HEK293 (cell line): ENCODE data around the gene CEP70.
A peak's percentile ranks its signal among the peaks of the same experiment; 100 is the strongest.

ENCODE experiments used
- CTCF ChIA-PET: fragments of 350-600 bp; formaldehyde crosslinking; extraction: SDS; loops from one replicate; lab custom pipeline; 2021; ENCODE audit warnings: antibody characterized with exemption; lab: Yijun Ruan, JAX
- POLR2A ChIA-PET: fragments of 300-600 bp; formaldehyde crosslinking; extraction: SDS; loops from one replicate; lab custom pipeline; 2020; ENCODE audit warnings: antibody characterized with exemption, inconsistent platforms; lab: Yijun Ruan, JAX
- H3K27ac ChIP-seq: fragments of 200-500 bp; sonication (Bioruptor generic); 2 replicates; pipeline ENCODE4 v1.5.1; 2014; ENCODE audit warnings: low read depth, low read length, control low read depth, inconsistent platforms; ENCODE audit errors: extremely low read depth
- H3K36me3 ChIP-seq, 2 experiments: fragments of 200-500 bp in 1 of 2; sonication (Bioruptor generic) in 1 of 2; 1 replicate in 1 of 2; 2 replicates in 1 of 2; pipeline ENCODE4 v1.5.1; 2014 to 2017; ENCODE audit warnings: inconsistent platforms in 2 of 2, low read length in 2 of 2; ENCODE audit not compliant: control insufficient read depth in 2 of 2, insufficient read depth in 1 of 2
- H3K4me1 ChIP-seq: fragments of 200-500 bp; sonication (Bioruptor generic); 2 replicates; pipeline ENCODE4 v1.5.1; 2014; ENCODE audit warnings: mild to moderate bottlenecking, low read length, inconsistent platforms; ENCODE audit not compliant: control insufficient read depth, insufficient read depth
- H3K4me3 ChIP-seq: 2 replicates; pipeline ENCODE4 v1.5.1; 2011; ENCODE audit warnings: low read depth, mild to moderate bottlenecking, control low read depth, low read length, moderate library complexity
- H3K9me3 ChIP-seq: fragments of 200-500 bp; sonication (Bioruptor generic); 2 replicates; pipeline ENCODE4 v1.5.1; 2014; ENCODE audit warnings: low read depth, low read length, inconsistent platforms; ENCODE audit not compliant: control insufficient read depth, insufficient read depth
- EGR2 ChIP-seq: fragments of 450-650 bp; formaldehyde crosslinking; IDR thresholded peaks from 2 replicates; pipeline ENCODE4 v1.5.1; 2016; ENCODE audit warnings: low read depth, missing biosample characterization, missing genetic modification characterization
- ZFHX2 ChIP-seq: fragments of 450-650 bp; formaldehyde crosslinking; conservative IDR thresholded peaks from 2 replicates; pipeline ENCODE4 v1.5.1; 2016; ENCODE audit warnings: missing biosample characterization, missing genetic modification characterization
- ZIC2 ChIP-seq: fragments of 450-650 bp; formaldehyde crosslinking; IDR thresholded peaks from 2 replicates; pipeline ENCODE4 v1.5.1; 2016; ENCODE audit warnings: missing biosample characterization, missing genetic modification characterization
- ZNF560 ChIP-seq: fragments of 450-650 bp; formaldehyde crosslinking; IDR thresholded peaks from 2 replicates; pipeline ENCODE4 v1.5.1; 2017; ENCODE audit warnings: missing biosample characterization, missing genetic modification characterization, borderline replicate concordance
- ZSCAN23 ChIP-seq: fragments of 450-650 bp; formaldehyde crosslinking; IDR thresholded peaks from 2 replicates; pipeline ENCODE4 v1.5.1; 2016; ENCODE audit warnings: missing biosample characterization, missing genetic modification characterization
- TF ChIP-seq, protein P1 (sequence below): fragments of 450-650 bp; formaldehyde crosslinking; IDR thresholded peaks from 2 replicates; pipeline ENCODE4 v1.5.1; 2016; ENCODE audit warnings: missing biosample characterization, missing genetic modification characterization
- TF ChIP-seq, protein P2 (sequence below): fragments of 450-650 bp; formaldehyde crosslinking; IDR thresholded peaks from 2 replicates; pipeline ENCODE4 v1.5.1; 2016; ENCODE audit warnings: missing biosample characterization, missing genetic modification characterization, borderline replicate concordance
- TF ChIP-seq, protein P3 (sequence below): fragments of 450-650 bp; formaldehyde crosslinking; IDR thresholded peaks from 2 replicates; pipeline ENCODE4 v1.5.1; 2016; ENCODE audit warnings: missing biosample characterization, missing genetic modification characterization
- TF ChIP-seq, protein P4 (sequence below): IDR thresholded peaks from 2 replicates; pipeline ENCODE4 v1.6.1; 2011; ENCODE audit warnings: mild to moderate bottlenecking, low read depth, low read length, borderline replicate concordance

The CEP70 gene

DNA sequence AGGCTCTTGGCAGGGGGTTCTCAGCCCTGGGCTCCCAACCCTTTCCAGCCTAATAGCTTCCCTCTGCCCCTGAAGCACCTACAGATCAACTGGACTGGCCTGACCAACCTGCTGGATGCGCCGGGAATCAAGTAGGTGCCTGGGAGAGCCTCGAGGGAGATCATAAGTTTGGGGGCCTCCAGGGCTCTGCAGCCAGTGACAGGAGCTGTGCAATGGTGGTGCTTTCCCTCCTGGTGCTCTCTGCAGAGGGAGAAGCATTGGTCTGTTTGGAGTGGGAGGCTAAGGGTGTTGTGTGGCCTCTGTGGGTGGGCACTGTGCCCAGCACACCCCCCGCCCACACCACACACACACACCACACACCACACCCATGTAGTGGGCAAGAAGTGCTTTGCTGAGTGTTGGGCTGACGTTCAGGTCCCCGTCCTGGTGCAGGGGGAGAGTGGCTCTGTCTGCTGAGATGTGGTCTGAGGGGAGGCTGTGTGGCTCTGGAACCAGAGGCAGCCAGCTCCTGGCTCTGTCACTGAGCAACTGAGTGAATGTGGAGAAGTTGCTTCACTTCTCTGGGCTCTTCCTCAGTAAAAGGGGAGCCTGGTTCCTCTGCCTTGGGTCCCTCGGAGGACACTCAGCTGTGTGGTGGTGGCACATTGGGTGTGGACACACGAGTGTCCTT is 133.4 kb downstream of the CEP70 start:
- no peaks in the 10 kb centered on the region for H3K4me1 ChIP-seq
- CTCF ChIA-PET: interaction anchor here (0.5 to 1.2 kb wide), 3 partner anchors 19 to 130 kb away, joined by 3 to 4 read pairs (median 3); no protein-coding TSS in a partner anchor
- H3K4me3 ChIP-seq: no peak overlapping the region
- H3K36me3 ChIP-seq: no peaks in the 10 kb centered on the region
- POLR2A ChIA-PET: interaction anchor here (0.6 kb wide), 1 partner anchor 455 kb away, joined by 6 read pairs; no protein-coding TSS in a partner anchor
- TF ChIP-seq, protein P1, sequence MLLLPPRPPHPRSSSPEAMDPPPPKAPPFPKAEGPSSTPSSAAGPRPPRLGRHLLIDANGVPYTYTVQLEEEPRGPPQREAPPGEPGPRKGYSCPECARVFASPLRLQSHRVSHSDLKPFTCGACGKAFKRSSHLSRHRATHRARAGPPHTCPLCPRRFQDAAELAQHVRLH (tag by site-specific recombination): no peak
- TF ChIP-seq, protein P2, sequence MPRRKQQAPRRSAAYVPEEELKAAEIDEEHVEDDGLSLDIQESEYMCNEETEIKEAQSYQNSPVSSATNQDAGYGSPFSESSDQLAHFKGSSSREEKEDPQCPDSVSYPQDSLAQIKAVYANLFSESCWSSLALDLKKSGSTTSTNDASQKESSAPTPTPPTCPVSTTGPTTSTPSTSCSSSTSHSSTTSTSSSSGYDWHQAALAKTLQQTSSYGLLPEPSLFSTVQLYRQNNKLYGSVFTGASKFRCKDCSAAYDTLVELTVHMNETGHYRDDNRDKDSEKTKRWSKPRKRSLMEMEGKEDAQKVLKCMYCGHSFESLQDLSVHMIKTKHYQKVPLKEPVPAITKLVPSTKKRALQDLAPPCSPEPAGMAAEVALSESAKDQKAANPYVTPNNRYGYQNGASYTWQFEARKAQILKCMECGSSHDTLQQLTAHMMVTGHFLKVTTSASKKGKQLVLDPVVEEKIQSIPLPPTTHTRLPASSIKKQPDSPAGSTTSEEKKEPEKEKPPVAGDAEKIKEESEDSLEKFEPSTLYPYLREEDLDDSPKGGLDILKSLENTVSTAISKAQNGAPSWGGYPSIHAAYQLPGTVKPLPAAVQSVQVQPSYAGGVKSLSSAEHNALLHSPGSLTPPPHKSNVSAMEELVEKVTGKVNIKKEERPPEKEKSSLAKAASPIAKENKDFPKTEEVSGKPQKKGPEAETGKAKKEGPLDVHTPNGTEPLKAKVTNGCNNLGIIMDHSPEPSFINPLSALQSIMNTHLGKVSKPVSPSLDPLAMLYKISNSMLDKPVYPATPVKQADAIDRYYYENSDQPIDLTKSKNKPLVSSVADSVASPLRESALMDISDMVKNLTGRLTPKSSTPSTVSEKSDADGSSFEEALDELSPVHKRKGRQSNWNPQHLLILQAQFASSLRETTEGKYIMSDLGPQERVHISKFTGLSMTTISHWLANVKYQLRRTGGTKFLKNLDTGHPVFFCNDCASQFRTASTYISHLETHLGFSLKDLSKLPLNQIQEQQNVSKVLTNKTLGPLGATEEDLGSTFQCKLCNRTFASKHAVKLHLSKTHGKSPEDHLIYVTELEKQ (tag by site-specific recombination): no peak
- TF ChIP-seq ZFHX2 (peak; percentile 84), ZSCAN23 (tag by site-specific recombination) (no peak), EGR2 (tag by site-specific recombination) (peak; percentile 83)
- TF ChIP-seq, protein P3, sequence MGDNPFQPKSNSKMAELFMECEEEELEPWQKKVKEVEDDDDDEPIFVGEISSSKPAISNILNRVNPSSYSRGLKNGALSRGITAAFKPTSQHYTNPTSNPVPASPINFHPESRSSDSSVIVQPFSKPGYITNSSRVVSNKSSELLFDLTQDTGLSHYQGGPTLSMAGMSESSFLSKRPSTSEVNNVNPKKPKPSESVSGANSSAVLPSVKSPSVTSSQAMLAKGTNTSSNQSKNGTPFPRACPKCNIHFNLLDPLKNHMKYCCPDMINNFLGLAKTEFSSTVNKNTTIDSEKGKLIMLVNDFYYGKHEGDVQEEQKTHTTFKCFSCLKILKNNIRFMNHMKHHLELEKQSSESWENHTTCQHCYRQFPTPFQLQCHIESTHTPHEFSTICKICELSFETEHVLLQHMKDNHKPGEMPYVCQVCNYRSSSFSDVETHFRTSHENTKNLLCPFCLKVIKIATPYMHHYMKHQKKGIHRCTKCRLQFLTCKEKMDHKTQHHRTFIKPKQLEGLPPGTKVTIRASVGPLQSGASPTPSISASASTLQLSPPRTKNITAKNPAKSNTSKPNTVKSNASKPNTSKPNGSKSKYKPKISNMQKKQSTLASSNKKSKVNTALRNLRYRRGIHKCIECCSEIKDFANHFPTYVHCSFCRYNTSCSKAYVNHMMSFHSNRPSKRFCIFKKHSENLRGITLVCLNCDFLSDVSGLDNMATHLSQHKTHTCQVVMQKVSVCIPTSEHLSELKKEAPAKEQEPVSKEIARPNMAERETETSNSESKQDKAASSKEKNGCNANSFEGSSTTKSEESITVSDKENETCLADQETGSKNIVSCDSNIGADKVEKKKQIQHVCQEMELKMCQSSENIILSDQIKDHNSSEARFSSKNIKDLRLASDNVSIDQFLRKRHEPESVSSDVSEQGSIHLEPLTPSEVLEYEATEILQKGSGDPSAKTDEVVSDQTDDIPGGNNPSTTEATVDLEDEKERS (tag by site-specific recombination): no peak
- no peak overlapping the region for H3K27ac ChIP-seq
- H3K9me3 ChIP-seq: no peaks in the 10 kb centered on the region

DNA sequence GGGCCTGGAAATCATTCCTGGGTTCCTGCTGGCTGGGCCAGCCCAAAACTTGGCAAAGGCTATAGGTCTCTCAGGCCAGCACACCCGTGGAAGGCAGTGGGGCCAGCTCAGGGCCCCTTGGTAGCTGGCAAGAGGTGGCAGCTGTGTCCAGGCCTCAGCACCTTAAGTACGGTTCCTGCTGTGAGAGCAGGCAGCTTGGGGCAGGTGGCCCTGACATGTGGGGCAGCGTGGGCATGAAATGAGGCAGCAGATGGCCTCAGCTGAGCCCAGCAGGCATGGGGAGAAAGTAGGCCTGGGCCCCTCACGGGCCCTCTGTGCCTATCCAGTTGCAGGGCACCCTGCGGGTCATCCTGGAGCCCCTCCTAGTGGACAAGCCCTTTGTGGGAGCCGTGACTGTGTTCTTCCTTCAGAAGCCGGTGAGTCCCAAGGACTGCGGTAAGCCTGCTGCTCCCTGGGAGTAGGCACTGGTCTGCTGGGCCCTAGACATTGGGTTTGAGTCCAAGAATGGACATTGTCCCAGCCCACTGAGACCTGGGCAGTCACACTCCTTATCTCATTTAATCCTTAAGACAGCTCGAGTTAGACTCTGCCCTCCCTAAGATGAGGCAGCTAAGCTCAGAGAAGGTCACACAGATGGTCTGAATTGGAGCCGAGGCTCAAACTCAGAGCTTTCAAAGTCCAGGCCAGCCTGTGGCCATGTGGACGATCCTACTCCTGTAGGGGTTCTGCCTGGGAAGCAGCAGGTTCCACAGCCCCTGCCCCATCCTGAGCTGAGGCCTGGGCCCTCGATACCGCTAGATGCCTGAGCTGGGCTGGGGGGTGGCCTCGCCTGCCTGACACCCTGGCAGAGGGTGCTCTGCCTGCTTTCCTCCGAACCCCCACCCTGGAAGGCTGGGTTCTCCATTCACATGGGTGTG is 134.2 kb downstream of the CEP70 start:
- Histone ChIP-seq H3K4me1 (no peaks in the 10 kb centered on the region), H3K36me3 (no peaks in the 10 kb centered on the region), H3K9me3 (no peaks in the 10 kb centered on the region), H3K4me3 (no peak overlapping the region), H3K27ac (no peak overlapping the region)
- TF ChIP-seq ZIC2 (tag by site-specific recombination) (peak; percentile 58), ZNF560 (no peak)
- TF ChIP-seq, protein P4, sequence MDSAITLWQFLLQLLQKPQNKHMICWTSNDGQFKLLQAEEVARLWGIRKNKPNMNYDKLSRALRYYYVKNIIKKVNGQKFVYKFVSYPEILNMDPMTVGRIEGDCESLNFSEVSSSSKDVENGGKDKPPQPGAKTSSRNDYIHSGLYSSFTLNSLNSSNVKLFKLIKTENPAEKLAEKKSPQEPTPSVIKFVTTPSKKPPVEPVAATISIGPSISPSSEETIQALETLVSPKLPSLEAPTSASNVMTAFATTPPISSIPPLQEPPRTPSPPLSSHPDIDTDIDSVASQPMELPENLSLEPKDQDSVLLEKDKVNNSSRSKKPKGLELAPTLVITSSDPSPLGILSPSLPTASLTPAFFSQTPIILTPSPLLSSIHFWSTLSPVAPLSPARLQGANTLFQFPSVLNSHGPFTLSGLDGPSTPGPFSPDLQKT: no peak
- POLR2A ChIA-PET: interaction anchor here (0.6 kb wide), 1 partner anchor 455 kb away, joined by 6 read pairs; no protein-coding TSS in a partner anchor
- CTCF ChIA-PET: interaction anchor here (0.7 to 1.2 kb wide), 3 partner anchors 19 to 284 kb away, joined by 3 to 4 read pairs (median 3); no protein-coding TSS in a partner anchor
